NOMO-1 (cell line): ENCODE measurements around the gene PRPF19.

Source experiments
- DNase-seq, 2 experiments: peaks; one replicate each; lab custom pipeline; 2025; ENCODE audit not compliant: unreplicated experiment in 2 of 2; lab: John Stamatoyannopoulos, UW

The PRPF19 gene

GRCh38 chr11:60847281-60847680 is 59.1 kb downstream of the PRPF19 start:
- DNase-seq: no peak

GRCh38 chr11:60845338-60845737 is 61.0 kb downstream of the PRPF19 start:
- DNase-seq: no peak

GRCh38 chr11:60844870-60845221 is 61.5 kb downstream of the PRPF19 start:
- DNase-seq: no peak

GRCh38 chr11:60844045-60844869 is 62.1 kb downstream of the PRPF19 start:
- DNase-seq: no peak

GRCh38 chr11:60842668-60843600 is 63.5 kb downstream of the PRPF19 start:
- no peak for DNase-seq

GRCh38 chr11:60841797-60842667 is 64.4 kb downstream of the PRPF19 start, which contains the start of gene CCDC86:
Gene CCDC86 (plus strand): TSS chr11:60842113. CDS start chr11:60842125, 12 bp downstream.
- DNase-seq: peak; percentile 85 to 91
